Adrenal gland (tissue), 12 donors: Measurements from ENCODE around the gene TLE5. TPM values are rescaled to one million over a fixed set of nuclear protein-coding genes. Genes with fewer than 3 reads are reported as not detected.

Experiments
- DNase-seq, 7 donors: peaks; one replicate each; pipeline ENCODE4 v3.0.0-alpha.2; 2019 to 2020
- H3K27ac ChIP-seq, 5 donors: fragments of 200-600 bp; sonication (generic) in 4 of 5; 1 replicate in 3 of 5; 2 replicates in 2 of 5; pipeline versions ENCODE4 v1.5.1 to v1.8.0; 2016 to 2020; ENCODE audit warnings: mild to moderate bottlenecking in 1 of 5
- H3K27me3 ChIP-seq: fragments of 200-600 bp; 2 replicates; pipeline ENCODE4 v1.8.0; 2021
- H3K36me3 ChIP-seq, 2 donors: fragments of 200-600 bp; replicated peaks in 1 of 2; 1 replicate in 1 of 2; 2 replicates in 1 of 2; pipeline versions ENCODE4 v1.5.1 to v1.8.0; 2018 to 2022
- H3K4me1 ChIP-seq, 2 donors: fragments of 200-600 bp; replicated peaks in 1 of 2; 1 replicate in 1 of 2; 2 replicates in 1 of 2; pipeline versions ENCODE4 v1.5.1 to v1.8.0; 2018 to 2021
- H3K4me3 ChIP-seq, 4 donors: fragments of 200-600 bp; sonication (generic) in 3 of 4; one replicate each; pipeline ENCODE4 v1.5.1; 2016 to 2018
- H3K9me3 ChIP-seq, 3 donors: fragments of 200-600 bp; sonication (generic) in 1 of 3; replicated peaks in 1 of 3; 1 replicate in 2 of 3; 2 replicates in 1 of 3; pipeline versions ENCODE4 v1.5.1 to v1.8.0; 2016 to 2021
- POLR2A ChIP-seq, 2 donors: fragments of 450-650 bp; IDR thresholded peaks; one replicate each; pipeline ENCODE4 v1.6.1; 2017; ENCODE audit warnings: antibody characterized with exemption in 2 of 2, mild to moderate bottlenecking in 2 of 2, moderate library complexity in 1 of 2
- WGBS, 4 donors: extraction: QIAGEN DNeasy Blood & Tissue Kit in 2 of 4; methylation state at CpG; one replicate each; pipeline versions ENCODE4 v1.1.5 to v1.1.7; 2013 to 2017; 5-methylcytosine and 5-hydroxymethylcytosine counted together
- intact Hi-C, 2 donors: fragments of 100-400 bp; cut with DNase I; formaldehyde crosslinking; loops; one replicate each; pipeline versions ENCODE4 v1.14.1 to v1.15.0; 2022 to 2023
- polyA plus RNA-seq, 3 donors: library from polyadenylated mRNA; stranded (reverse); fragments of 200-250 nt in 2 of 3; fragments of 350-450 nt in 1 of 3; fragmentation: Illumina TruSeq in 1 of 3; extraction: RNeasy Lipid Tissue Mini Kit (QIAGEN cat#74804) in 1 of 3; gene quantifications; one replicate each; pipeline ENCODE4 v1.2.3, GENCODE V29; 2013 to 2014
- total RNA-seq, 9 donors: library from RNA; depleted of rRNA in 4 of 9; stranded (reverse); fragments of >200 nt in 4 of 9; fragments of 120-200 nt in 1 of 9; fragmentation: NEBNext Ultra II Directional in 1 of 9; extraction: Animal tissue kit (Norgen Biotek cat#: 25700) in 1 of 9; gene quantifications; one replicate each; pipeline versions ENCODE4 v1.1.0 to v1.2.4, GENCODE V29; 2013 to 2023
- TF ChIP-seq, protein P1 (sequence below), 6 experiments: fragments of 450-650 bp in 4 of 6; fragments of 200-600 bp in 2 of 6; sonication (generic) in 1 of 6; IDR thresholded peaks; 1 replicate in 5 of 6; 2 replicates in 1 of 6; pipeline versions ENCODE4 v1.5.1 to v1.8.0; 2016 to 2021; ENCODE audit warnings: antibody characterized with exemption in 6 of 6, mild to moderate bottlenecking in 2 of 6, moderate library complexity in 1 of 6
- donor health status: healthy with polysubstance abuse.
- donor health status: Bipolar disorder and iron deficiency.
- donor health status: DM: yes; HTN: yes; CAD: no.
- donor health status: DM: no; HTN: no; CAD: no.
- donor health status: DM: no; HTN: no; CAD: no.
- donor health status: DM: yes; HTN: yes; CAD: no.

TLE5 gene
- total and polyA plus RNA-seq, 12 donors: 167 to 2,300 (median 670) TPM

DNA sequence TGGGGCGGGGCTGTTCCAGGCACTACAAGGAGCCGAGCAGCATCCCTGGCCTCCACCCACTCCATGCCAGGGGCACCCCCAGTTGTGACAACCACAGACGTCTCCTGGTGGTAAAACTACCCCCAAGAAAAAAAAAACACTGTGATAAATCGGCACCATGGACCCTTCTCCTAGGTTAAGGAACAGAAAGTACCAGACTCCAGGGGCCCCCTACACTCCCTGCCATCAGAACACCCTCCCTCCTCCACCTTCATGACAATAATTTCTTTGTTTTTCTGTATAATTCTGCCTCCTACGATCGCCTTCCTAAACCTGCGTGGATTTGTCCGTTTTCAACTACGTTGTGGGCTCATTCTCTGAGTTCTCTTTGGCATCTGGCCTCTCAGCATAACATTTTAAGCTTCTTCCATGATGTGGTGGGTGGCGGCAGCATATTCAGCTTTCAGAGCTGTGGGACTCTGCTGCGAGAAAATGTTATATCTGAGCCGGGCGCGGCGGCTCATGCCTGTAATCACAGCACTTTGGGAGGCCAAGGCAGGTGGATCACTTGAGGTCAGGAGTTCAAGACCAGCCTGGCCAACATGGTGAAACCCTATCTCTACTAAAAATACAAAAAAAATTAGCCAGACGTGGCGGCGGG lies 41.9 kb downstream of the TLE5 start:
- Histone ChIP-seq H3K27ac (no peak overlapping the region), H3K4me3 (no peak overlapping the region), H3K9me3 (no peaks in the 10 kb centered on the region), H3K36me3 (no peaks in the 10 kb centered on the region), H3K4me1 (no peaks in the 10 kb centered on the region), H3K27me3 (no peaks in the 10 kb centered on the region)
- 82 to 86% (median 85%) methylated on average over 18 of the region's 18 CpGs for WGBS, 4 donors
- TF ChIP-seq, protein P1, sequence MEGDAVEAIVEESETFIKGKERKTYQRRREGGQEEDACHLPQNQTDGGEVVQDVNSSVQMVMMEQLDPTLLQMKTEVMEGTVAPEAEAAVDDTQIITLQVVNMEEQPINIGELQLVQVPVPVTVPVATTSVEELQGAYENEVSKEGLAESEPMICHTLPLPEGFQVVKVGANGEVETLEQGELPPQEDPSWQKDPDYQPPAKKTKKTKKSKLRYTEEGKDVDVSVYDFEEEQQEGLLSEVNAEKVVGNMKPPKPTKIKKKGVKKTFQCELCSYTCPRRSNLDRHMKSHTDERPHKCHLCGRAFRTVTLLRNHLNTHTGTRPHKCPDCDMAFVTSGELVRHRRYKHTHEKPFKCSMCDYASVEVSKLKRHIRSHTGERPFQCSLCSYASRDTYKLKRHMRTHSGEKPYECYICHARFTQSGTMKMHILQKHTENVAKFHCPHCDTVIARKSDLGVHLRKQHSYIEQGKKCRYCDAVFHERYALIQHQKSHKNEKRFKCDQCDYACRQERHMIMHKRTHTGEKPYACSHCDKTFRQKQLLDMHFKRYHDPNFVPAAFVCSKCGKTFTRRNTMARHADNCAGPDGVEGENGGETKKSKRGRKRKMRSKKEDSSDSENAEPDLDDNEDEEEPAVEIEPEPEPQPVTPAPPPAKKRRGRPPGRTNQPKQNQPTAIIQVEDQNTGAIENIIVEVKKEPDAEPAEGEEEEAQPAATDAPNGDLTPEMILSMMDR (IDR thresholded peaks at IDR 0.05): no peak
- no peak for TF ChIP-seq POLR2A (IDR thresholded peaks at IDR 0.05)
- intact Hi-C loops: no loop called here
- DNase-seq: no peak

DNA sequence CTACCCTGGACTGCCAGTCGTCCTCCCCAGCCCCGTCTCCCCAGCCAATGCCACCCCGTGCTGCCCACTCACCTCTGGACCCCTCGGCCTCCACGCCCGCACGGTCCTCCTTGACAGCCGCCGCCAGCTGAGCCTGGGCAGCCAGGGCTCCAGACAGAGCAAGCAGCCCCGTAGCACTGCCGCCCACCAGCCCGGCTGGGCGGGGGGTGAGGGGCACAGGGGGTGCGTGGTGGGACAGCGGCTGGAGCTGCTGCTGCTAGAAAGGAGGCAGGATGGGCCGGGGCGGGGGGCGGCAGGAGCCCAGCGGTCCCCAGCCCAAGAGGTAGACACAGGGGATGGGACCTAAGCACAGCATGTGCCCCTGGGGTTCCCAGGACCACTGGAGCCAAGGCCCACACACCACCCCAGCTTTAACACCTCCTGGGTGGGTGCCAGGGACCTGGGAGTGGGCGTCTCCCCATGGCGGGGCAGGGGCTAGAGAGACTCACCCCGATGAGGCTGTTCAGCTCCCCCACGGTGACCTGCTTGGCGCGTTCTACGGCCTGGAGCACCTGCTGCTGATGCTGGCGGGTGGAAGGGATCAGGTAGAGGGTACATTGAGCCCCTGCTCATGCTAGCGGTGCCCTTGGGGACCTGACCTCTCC lies 43.0 kb downstream of the TLE5 start:
- Histone ChIP-seq H3K9me3 (no peaks in the 10 kb centered on the region), H3K36me3 (no peaks in the 10 kb centered on the region), H3K4me3 (no peak overlapping the region), H3K4me1 (no peaks in the 10 kb centered on the region), H3K27me3 (no peaks in the 10 kb centered on the region), H3K27ac (no peak overlapping the region)
- DNase-seq: no peak
- intact Hi-C loops: no loop called here
- WGBS, 4 donors: 88 to 95% (median 90%) methylated on average over 20 to 28 of the region's 28 CpGs
- no peak for TF ChIP-seq POLR2A (IDR thresholded peaks at IDR 0.05)
- TF ChIP-seq, protein P1 (IDR thresholded peaks at IDR 0.05): no peak

- intact Hi-C loops: no loop called here
- no peaks in the 10 kb centered on the region for H3K4me1 ChIP-seq
- H3K27me3 ChIP-seq: no peaks in the 10 kb centered on the region
- 94 to 96% (median 95%) methylated on average over 5 to 7 of the region's 7 CpGs for WGBS, 4 donors
- no peak for TF ChIP-seq POLR2A (IDR thresholded peaks at IDR 0.05)
- TF ChIP-seq, protein P1 (IDR thresholded peaks at IDR 0.05): no peak
- H3K4me3 ChIP-seq: no peak overlapping the region
- no peak for DNase-seq
- H3K9me3 ChIP-seq: no peaks in the 10 kb centered on the region
- H3K36me3 ChIP-seq: peaks cover 0 to 10% of the 10 kb centered on the region in 2 donors
- no peak overlapping the region for H3K27ac ChIP-seq
Measured at GRCh38 chr19:3017923-3018322, 44.4 kb downstream of the TLE5 start.

GRCh38 chr19:3015126-3016057 lies 46.9 kb downstream of the TLE5 start:
- H3K36me3 ChIP-seq: peaks cover 0 to 16% of the 10 kb centered on the region in 2 donors
- TF ChIP-seq, protein P1 (IDR thresholded peaks at IDR 0.05): no peak
- TF ChIP-seq POLR2A (IDR thresholded peaks at IDR 0.05): no peak
- no peak overlapping the region for H3K27ac ChIP-seq
- no peaks in the 10 kb centered on the region for H3K4me1 ChIP-seq
- no peaks in the 10 kb centered on the region for H3K27me3 ChIP-seq
- no peak for DNase-seq
- no peak overlapping the region for H3K4me3 ChIP-seq
- no peaks in the 10 kb centered on the region for H3K9me3 ChIP-seq
- intact Hi-C loops: no loop called here
- 91 to 93% (median 91%) methylated on average over 21 to 22 of the region's 22 CpGs for WGBS, 4 donors
